GM20431 (cell line): ENCODE results near the gene CBL.

Source experiments
- in situ Hi-C: fragments of 300-500 bp; cut with MseI, MboI; formaldehyde crosslinking; loops from one replicate; pipeline ENCODE4 v1.15.0; 2020; ENCODE audit warnings: low sequenced_read_pairs; ENCODE audit not compliant: unreplicated experiment

Gene CBL

GRCh38 chr11:119340335-119341221 lies 134.4 kb downstream of the CBL start, which contains the start of gene C1QTNF5:
Gene C1QTNF5 (minus strand): TSS chr11:119340883. CDS start chr11:119340397, 486 bp downstream.
- in situ Hi-C loops, result no loop called here

GRCh38 chr11:119341222-119342022 lies 135.3 kb downstream of the CBL start:
- in situ Hi-C loops, result no loop called here

GRCh38 chr11:119342023-119342300 lies 135.8 kb downstream of the CBL start:
- in situ Hi-C loops, result no loop called here

- in situ Hi-C loops, result no loop called here
Observed at GRCh38 chr11:119342362-119343130, 136.4 kb downstream of the CBL start.

GRCh38 chr11:119343726-119344125 lies 137.6 kb downstream of the CBL start:
- in situ Hi-C loops, result no loop called here

- in situ Hi-C loops, result no loop called here
Observed at GRCh38 chr11:119344291-119345010, 138.3 kb downstream of the CBL start.

GRCh38 chr11:119345685-119346084 lies 139.5 kb downstream of the CBL start:
- in situ Hi-C loops, result no loop called here

- in situ Hi-C loops, result no loop called here
Observed at GRCh38 chr11:119346605-119347004, 140.5 kb downstream of the CBL start, which contains the start of gene MFRP. Gene MFRP (minus strand): TSS chr11:119346705. CDS start chr11:119346513, 192 bp downstream.

GRCh38 chr11:119347242-119347641 lies 141.1 kb downstream of the CBL start:
- in situ Hi-C loops, result no loop called here

- in situ Hi-C loops, result no loop called here
Observed at GRCh38 chr11:119347940-119348605, 141.9 kb downstream of the CBL start.

- in situ Hi-C loops, result loop anchor here (10.0 to 25.0 kb wide), 2 partner anchors 124 to 737 kb away; no protein-coding TSS in a partner anchor
Observed at GRCh38 chr11:119350302-119350701, 144.2 kb downstream of the CBL start.

GRCh38 chr11:119351232-119351631 lies 145.1 kb downstream of the CBL start:
- in situ Hi-C loops, result loop anchor here (10.0 to 25.0 kb wide), 2 partner anchors 124 to 736 kb away; no protein-coding TSS in a partner anchor

- in situ Hi-C loops, result loop anchor here (10.0 to 25.0 kb wide), 2 partner anchors 122 to 734 kb away; no protein-coding TSS in a partner anchor
Observed at GRCh38 chr11:119352857-119353260, 146.7 kb downstream of the CBL start.

- in situ Hi-C loops, result loop anchor here (10.0 to 25.0 kb wide), 2 partner anchors 120 to 732 kb away; no protein-coding TSS in a partner anchor
Observed at GRCh38 chr11:119355091-119355843, 149.1 kb downstream of the CBL start.

GRCh38 chr11:119356349-119357031 lies 150.4 kb downstream of the CBL start:
- in situ Hi-C loops, result loop anchor here (10.0 to 25.0 kb wide), 2 partner anchors 118 to 731 kb away; no protein-coding TSS in a partner anchor

GRCh38 chr11:119357074-119357473 lies 150.9 kb downstream of the CBL start:
- in situ Hi-C loops, result loop anchor here (10.0 to 25.0 kb wide), 2 partner anchors 118 to 730 kb away; no protein-coding TSS in a partner anchor
